H1 (cell line): ENCODE measurements around the gene ZNF789.
A peak's percentile ranks its signal among the peaks of the same experiment; 100 is the strongest.

Experiments
- CHD1 ChIP-seq: IDR thresholded peaks from 2 replicates; pipeline ENCODE4 v1.6.1; 2012; ENCODE audit warnings: low read depth, low read length, improper control_type of control experiment
- CREB1 ChIP-seq: IDR thresholded peaks from 2 replicates; pipeline ENCODE4 v1.6.1; 2012; ENCODE audit warnings: inconsistent platforms
- CTCF ChIP-seq, 3 experiments: IDR thresholded peaks; 1 replicate in 2 of 3; 2 replicates in 1 of 3; pipeline versions ENCODE4 v1.5.1 to v1.6.1; 2011; ENCODE audit warnings: low read length in 3 of 3, mild to moderate bottlenecking in 3 of 3, inconsistent platforms in 2 of 3, low read depth in 1 of 3, moderate library complexity in 1 of 3; ENCODE audit not compliant: insufficient read depth in 1 of 3; ENCODE audit errors: control extremely low read depth in 1 of 3
- GABPA ChIP-seq: IDR thresholded peaks from 2 replicates; pipeline ENCODE4 v1.6.1; 2011; ENCODE audit warnings: mild to moderate bottlenecking, low read length, moderate library complexity, borderline replicate concordance; ENCODE audit not compliant: insufficient read depth
- JUN ChIP-seq: IDR thresholded peaks from 2 replicates; pipeline ENCODE4 v1.6.1; 2011; ENCODE audit warnings: low read depth, mild to moderate bottlenecking, improper control_type of control experiment, low read length
- MAX ChIP-seq: IDR thresholded peaks from 2 replicates; pipeline ENCODE4 v1.6.1; 2012; ENCODE audit warnings: inconsistent platforms
- POLR2AphosphoS5 ChIP-seq: IDR thresholded peaks from 2 replicates; pipeline ENCODE4 v1.6.1; 2011; ENCODE audit warnings: low read depth, low read length
- RAD21 ChIP-seq, 2 experiments: IDR thresholded peaks in 1 of 2; conservative IDR thresholded peaks in 1 of 2; 2 replicates each; pipeline ENCODE4 v1.6.1; 2011; ENCODE audit warnings: low read depth in 2 of 2, low read length in 2 of 2, improper control_type of control experiment in 1 of 2, inconsistent platforms in 1 of 2, mild to moderate bottlenecking in 1 of 2, moderate library complexity in 1 of 2
- TAF7 ChIP-seq: optimal IDR thresholded peaks from 2 replicates; pipeline ENCODE3; 2011; ENCODE audit warnings: low read depth, mild to moderate bottlenecking, inconsistent platforms, low read length, moderate library complexity, borderline replicate concordance

DNA sequence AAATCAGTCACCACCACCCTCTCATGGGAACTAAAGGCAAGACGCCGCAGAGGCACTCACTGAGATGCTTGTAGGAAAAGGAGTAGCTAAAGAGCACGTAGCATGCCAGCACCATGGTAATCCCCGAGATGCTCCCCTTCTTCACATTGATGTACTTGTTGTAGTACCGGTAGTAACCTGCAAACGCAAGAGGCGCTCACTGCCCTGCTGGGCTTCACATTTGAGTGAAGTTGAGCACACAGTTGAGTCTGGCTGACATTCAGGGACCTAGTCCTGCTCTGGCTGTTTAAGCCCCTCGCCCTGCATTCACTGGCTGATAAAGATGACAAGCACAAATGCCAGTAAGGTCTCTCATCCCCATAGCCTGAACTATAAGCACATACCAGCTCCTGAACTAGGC is 13.6 kb upstream of the ZNF789 start:
- peak; percentile 52 to 82 (median 61) for TF ChIP-seq CTCF (IDR thresholded peaks at IDR 0.05; ENCODE audit: control extremely low read depth in 1 of 3, insufficient read depth in 1 of 3, low read depth in 1 of 3, low read length in 3 of 3)
- TF ChIP-seq CREB1: no peak
- TF ChIP-seq POLR2AphosphoS5: peak; percentile 79; the same call in 1 of the 2 replicates
- TF ChIP-seq JUN: no peak
- TF ChIP-seq GABPA: no peak
- TF ChIP-seq CHD1: no peak
- TF ChIP-seq RAD21 (IDR thresholded peaks at IDR 0.05 in 1 of 2, conservative IDR thresholded peaks at IDR 0.05 in 1 of 2; ENCODE audit: low read depth in 2 of 2, low read length in 2 of 2): peak; percentile 40 to 56; a peak in 3 of 4 replicates
- no peak for TF ChIP-seq MAX
- no peak for TF ChIP-seq TAF7
